ENCODE results near the gene PRRG2. TPM values are rescaled to one million over a fixed set of nuclear protein-coding genes. Genes with fewer than 3 reads are reported as not detected.

Gene PRRG2
- total and polyA plus RNA-seq, 12 donors: 0.34 to 2.4 (median 0.72) TPM

DNA sequence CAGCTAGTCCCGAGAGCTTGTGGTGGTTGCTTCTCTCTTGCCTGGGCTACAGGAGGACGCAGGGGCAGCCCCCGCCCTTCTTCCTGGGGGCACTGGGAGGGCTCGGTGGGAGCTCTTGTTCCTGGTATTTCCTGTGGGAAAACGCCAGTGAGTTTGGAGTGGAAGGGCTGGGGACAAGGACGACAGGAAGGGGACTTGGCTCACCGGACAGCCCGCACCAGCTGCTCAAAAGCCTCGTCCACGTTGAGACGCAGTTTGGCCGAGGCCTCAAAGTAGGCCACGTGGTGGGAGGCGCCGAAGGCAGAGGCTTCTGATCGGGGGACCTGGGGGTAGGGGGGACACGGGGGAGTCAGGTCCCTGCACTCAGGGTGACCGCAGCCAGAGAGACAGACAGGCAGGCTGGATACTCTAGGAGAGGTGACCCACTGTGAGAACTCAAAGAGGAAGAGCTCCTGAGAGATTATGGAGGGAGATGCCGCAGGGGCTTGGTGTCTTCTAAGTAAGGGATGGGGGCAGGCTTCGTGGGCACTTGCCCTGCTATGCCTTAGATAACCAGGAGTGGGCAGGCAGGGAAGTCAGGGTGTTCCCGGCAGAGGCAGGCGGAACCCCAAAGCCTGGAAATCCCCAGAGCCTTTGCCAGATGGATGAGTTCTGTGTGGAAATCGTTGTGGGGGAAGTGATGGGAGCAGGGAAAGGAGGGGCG, 54.6 kb downstream of the PRRG2 start:
- 41% methylated on average over 24 of the region's 24 CpGs for WGBS, 2 donors
- Histone ChIP-seq H3K27ac (peak overlapping the region in 9 of 10 donors; percentile 14 to 66 (median 55)), H3K4me3 (no peak overlapping the region), H3K27me3 (no peaks in the 10 kb centered on the region), H3K36me3 (peaks cover 0 to 24% (median 3%) of the 10 kb centered on the region in 9 donors), H3K9me3 (no peaks in the 10 kb centered on the region), H3K4me1 (peaks cover 4 to 62% (median 43%) of the 10 kb centered on the region in 9 donors)
- ATAC-seq: no peak
- TF ChIP-seq, protein P1, sequence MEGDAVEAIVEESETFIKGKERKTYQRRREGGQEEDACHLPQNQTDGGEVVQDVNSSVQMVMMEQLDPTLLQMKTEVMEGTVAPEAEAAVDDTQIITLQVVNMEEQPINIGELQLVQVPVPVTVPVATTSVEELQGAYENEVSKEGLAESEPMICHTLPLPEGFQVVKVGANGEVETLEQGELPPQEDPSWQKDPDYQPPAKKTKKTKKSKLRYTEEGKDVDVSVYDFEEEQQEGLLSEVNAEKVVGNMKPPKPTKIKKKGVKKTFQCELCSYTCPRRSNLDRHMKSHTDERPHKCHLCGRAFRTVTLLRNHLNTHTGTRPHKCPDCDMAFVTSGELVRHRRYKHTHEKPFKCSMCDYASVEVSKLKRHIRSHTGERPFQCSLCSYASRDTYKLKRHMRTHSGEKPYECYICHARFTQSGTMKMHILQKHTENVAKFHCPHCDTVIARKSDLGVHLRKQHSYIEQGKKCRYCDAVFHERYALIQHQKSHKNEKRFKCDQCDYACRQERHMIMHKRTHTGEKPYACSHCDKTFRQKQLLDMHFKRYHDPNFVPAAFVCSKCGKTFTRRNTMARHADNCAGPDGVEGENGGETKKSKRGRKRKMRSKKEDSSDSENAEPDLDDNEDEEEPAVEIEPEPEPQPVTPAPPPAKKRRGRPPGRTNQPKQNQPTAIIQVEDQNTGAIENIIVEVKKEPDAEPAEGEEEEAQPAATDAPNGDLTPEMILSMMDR (IDR thresholded peaks at IDR 0.05): no peak
- intact Hi-C loops (cut with DNase I): loop anchor here in 3 of 10 donors (5.0 kb wide), 1 partner anchor 43 kb away; the partner anchor contains the start of gene PRR12 (in 3 of the 3)
- DNase-seq: no peak

DNA sequence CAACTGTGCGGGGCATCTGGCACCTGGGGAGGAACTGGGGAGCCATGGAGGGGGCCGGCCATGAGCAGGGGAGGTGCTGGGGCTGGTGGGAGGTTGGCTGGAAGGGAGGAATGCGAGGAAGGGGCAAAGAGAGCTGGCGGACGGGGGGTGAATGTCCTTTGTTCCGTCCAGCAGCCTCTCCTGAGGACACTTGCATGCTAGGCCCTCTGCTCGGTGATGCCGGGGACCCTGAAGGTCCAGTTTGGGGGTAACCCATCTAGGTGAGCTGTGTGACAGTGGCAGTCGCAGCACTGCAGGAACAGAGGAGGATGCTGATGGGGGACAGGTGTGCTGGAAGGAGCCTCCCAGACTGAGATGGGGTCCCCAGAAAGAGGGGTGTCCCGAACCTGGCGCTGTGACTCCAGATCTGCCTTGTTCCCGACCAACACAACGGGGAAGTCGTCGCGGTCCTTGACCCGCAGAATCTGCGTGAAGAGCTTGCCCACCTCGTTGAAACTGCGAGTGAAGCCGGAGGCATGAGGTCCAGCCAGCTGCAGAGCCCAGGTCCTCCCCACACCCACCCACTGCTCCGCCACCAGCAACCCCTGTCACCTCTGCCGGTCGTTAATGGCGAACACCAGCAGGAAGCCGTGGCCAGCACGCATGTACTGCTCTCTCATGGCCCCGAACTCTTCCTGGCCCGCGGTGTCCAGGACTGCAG, 55.3 kb downstream of the PRRG2 start:
- no peaks in the 10 kb centered on the region for H3K27me3 ChIP-seq
- H3K36me3 ChIP-seq: peaks cover 0 to 24% (median 3%) of the 10 kb centered on the region in 9 donors
- no peak for DNase-seq
- H3K27ac ChIP-seq: peak overlapping the region in 5 of 10 donors; percentile 32 to 99 (median 65)
- intact Hi-C loops (cut with DNase I): loop anchor here in 3 of 10 donors (5.0 kb wide), 1 partner anchor 44 kb away; the partner anchor contains the start of gene PRR12 (in 3 of the 3)
- 79% methylated on average over 30 of the region's 30 CpGs for WGBS, 2 donors
- TF ChIP-seq, protein P1 (IDR thresholded peaks at IDR 0.05): no peak
- ATAC-seq: no peak
- H3K4me1 ChIP-seq: peaks cover 4 to 60% (median 44%) of the 10 kb centered on the region in 9 donors
- no peaks in the 10 kb centered on the region for H3K9me3 ChIP-seq
- H3K4me3 ChIP-seq: no peak overlapping the region

DNA sequence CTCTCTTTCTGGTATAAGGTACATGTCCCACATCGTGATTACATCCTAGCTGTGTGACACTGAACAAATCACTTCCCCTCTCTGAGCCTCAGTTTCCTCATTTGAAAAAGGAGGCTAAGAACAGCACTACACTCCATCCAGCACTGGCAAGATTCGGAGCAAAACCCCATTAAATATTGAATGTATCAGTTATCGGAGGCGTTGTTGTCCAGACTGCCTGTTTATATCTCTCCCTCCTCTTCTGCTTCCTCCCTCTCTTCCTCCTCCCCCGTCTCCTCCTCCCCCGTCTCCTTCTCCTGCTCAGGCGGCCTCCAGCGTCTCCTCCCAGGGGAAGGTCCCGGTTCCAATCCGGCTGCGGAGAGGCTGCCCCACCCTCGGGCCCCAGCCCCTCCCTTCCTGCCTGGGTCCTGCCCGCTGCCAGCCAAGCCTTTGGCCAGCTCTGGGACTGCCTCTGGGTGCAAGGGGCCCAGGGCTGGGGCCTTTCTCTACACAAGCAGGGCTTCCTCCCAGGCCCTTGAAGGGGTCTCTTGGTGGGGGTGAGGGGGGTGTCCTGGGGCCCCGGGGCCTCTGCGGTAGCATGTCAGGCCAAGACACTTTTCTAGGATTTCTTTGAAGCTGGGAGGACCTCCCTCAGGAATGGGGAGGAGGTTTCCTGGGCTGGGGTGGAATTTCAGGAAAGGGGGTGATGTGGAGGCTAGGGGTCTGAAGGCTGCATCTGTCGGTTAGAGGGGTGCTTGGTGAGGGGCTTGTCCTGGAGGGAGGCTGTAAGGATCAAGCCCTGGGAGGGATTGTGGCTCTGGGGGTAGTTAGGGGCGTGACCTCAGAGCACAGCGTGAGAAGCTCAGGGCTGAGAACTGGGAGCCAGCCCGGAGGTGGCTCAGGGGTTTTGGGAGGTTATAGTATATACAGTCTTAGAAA, 57.0 kb downstream of the PRRG2 start:
- ATAC-seq (peak in 7 of 8 donors; percentile 3 to 21 (median 7)), DNase-seq (peak; percentile 92)
- intact Hi-C loops (cut with DNase I): loop anchor here in 5 of 10 donors (1.0 to 5.0 kb wide), 3 partner anchors 45 to 46 kb away; partner anchors contain the start of gene PRR12 (in 3 of the 5)
- Histone ChIP-seq H3K36me3 (peaks cover 0 to 24% (median 3%) of the 10 kb centered on the region in 9 donors), H3K9me3 (no peaks in the 10 kb centered on the region), H3K27ac (peak overlapping the region; percentile 96 to 100 (median 99)), H3K4me3 (peak overlapping the region; percentile 20 to 95 (median 85)), H3K27me3 (no peaks in the 10 kb centered on the region), H3K4me1 (peaks cover 0 to 59% (median 47%) of the 10 kb centered on the region in 9 donors)
- 9 to 19% methylated on average over 19 of the region's 19 CpGs for WGBS, 2 donors
- TF ChIP-seq, protein P1 (IDR thresholded peaks at IDR 0.05): no peak

All from heart right ventricle (tissue), 16 donors.